Stimulated activated CD4-positive, alpha-beta T cell treated with anti-CD3 and anti-CD28 coated beads, Interleukin-15, amount 100 ng/mL, for 48 hours (primary cell): Measurements from ENCODE around the gene PINLYP.
"Not testable (repeated sequence)": the region's sequence is repeated elsewhere in the genome, so short reads cannot be mapped to it uniquely, and the experiment has no call there.

Source experiments
- DNase-seq, 2 donors: peaks; one replicate each; pipeline ENCODE4 v3.0.0-alpha.2; 2020; ENCODE audit warnings: low read depth in 2 of 2

Gene PINLYP

GRCh38 chr19:43582495-43582894 is 6.9 kb downstream of the PINLYP start:
- DNase-seq: no peak

GRCh38 chr19:43584484-43584883 is 8.9 kb downstream of the PINLYP start:
- DNase-seq: no peak

- no peak for DNase-seq
Observed at GRCh38 chr19:43586346-43586745, 10.7 kb downstream of the PINLYP start.

- DNase-seq: not testable (repeated sequence)
Observed at GRCh38 chr19:43587029-43587428, 11.4 kb downstream of the PINLYP start.

- no peak for DNase-seq
Observed at GRCh38 chr19:43589277-43589676, 13.7 kb downstream of the PINLYP start.

- no peak for DNase-seq
Observed at GRCh38 chr19:43589678-43590077, 14.1 kb downstream of the PINLYP start.

GRCh38 chr19:43591904-43592772 is 16.5 kb downstream of the PINLYP start:
- DNase-seq: no peak

GRCh38 chr19:43592800-43593350 is 17.3 kb downstream of the PINLYP start:
- no peak for DNase-seq

GRCh38 chr19:43594081-43594697 is 18.6 kb downstream of the PINLYP start:
- no peak for DNase-seq

- DNase-seq: peak; percentile 59 to 62
Observed at GRCh38 chr19:43594710-43595604, 19.4 kb downstream of the PINLYP start.

- DNase-seq: no peak
Observed at GRCh38 chr19:43595605-43595998, 20.0 kb downstream of the PINLYP start.

- peak; percentile 100 for DNase-seq
Observed at GRCh38 chr19:43595999-43596841, 20.6 kb downstream of the PINLYP start, which contains the start of the genes IRGQ and ZNF576. IRGQ (minus strand) TSS chr19:43596134; CDS start chr19:43595338, 796 bp downstream. ZNF576 (plus strand) TSS chr19:43596595; CDS start chr19:43597109, 514 bp downstream.

- no peak for DNase-seq
Observed at GRCh38 chr19:43596842-43597461, 21.4 kb downstream of the PINLYP start.

- DNase-seq: no peak
Observed at GRCh38 chr19:43597876-43598275, 22.3 kb downstream of the PINLYP start.

- no peak for DNase-seq
Observed at GRCh38 chr19:43598445-43599240, 23.0 kb downstream of the PINLYP start.

- no peak for DNase-seq
Observed at GRCh38 chr19:43599635-43600295, 24.2 kb downstream of the PINLYP start.

- DNase-seq: not testable (repeated sequence)
Observed at GRCh38 chr19:43600326-43600725, 24.7 kb downstream of the PINLYP start.

- DNase-seq: no peak
Observed at GRCh38 chr19:43605875-43606568, 30.4 kb downstream of the PINLYP start.
